Stimulated activated CD4-positive, alpha-beta T cell treated with anti-CD3 and anti-CD28 coated beads, TNF-alpha, amount 100 ng/mL, for 1 hour (primary cell): Measurements from ENCODE around the gene LETM1.
"Not testable (repeated sequence)": the region's sequence is repeated elsewhere in the genome, so short reads cannot be mapped to it uniquely, and the experiment has no call there.

Experiments
- DNase-seq, 3 donors: peaks; one replicate each; pipeline ENCODE4 v3.0.0-alpha.2; 2020; ENCODE audit warnings: low read depth in 3 of 3, low spot score in 1 of 3

The LETM1 gene

DNA sequence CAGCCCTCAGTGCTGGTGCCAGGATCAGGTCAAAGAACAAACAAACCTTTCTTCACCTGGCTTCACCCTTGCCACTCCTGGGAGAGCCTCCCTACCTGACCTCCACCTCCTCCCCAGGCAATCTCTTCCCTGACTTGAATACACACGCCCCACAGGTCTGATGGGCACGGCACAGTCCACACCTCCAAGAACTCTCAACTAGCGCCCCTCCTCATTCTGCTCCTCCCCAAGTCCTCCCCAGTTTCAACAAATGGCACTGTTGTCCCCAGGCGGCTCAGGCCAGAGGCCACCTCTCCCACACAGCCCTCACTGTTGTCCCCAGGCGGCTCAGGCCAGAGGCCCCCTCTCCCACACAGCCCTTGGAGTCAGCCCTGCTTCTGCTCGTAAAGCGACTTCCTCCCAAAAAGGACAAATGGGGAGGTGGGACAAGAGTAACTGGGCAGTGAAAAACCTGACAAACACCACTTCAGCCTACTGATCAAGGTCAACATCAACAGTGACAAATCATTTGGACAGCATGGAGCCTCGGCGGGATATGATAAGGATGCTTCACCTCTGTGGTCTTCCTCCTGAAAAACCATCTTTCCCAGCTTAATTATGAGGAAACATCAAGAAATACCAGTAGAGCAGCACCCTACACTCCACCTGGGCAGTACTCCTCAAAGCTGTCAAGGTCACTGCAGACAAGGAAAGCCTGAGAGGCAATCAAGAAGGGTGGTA lies 2.9 kb downstream of the LETM1 start:
- no peak for DNase-seq

DNA sequence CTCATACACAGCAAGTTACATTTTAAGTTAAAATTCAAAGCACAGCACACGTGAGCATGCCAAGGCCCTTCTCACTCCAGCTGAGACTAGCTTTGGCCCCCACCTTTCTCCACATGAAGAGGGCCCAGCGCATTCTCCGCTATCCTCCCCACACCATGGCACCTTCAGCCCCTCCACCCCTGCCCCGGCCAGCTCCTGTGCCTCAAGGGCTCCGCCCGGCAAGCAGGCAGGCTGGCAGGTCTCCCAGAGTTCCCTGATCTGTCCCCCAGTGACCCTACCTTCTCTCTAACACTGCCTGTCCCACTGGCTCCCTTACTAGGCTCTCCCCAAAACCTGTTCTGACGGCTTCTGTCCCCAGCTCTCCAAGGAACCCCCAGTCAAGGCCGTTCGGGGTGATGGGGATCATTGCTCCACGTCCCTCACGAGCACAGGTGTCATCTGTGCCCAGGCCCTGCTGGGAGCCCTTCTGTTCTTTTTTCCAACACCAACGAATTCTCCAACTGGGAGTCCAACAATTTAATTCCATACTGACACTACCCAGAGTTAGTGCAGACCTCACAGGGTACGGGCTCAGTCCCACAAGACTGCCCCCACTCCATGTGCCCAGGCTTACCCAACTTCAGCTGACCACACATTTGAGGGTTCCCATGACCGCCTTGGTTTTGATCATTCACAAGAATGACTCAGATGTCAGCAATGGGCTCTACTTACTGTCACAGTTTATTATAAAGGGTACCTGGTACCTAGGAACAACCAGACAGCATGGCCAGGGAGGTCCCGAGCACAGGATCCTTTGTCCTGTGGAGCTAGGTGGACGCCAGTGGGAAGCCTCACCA lies 4.2 kb downstream of the LETM1 start:
- DNase-seq: no peak

DNA sequence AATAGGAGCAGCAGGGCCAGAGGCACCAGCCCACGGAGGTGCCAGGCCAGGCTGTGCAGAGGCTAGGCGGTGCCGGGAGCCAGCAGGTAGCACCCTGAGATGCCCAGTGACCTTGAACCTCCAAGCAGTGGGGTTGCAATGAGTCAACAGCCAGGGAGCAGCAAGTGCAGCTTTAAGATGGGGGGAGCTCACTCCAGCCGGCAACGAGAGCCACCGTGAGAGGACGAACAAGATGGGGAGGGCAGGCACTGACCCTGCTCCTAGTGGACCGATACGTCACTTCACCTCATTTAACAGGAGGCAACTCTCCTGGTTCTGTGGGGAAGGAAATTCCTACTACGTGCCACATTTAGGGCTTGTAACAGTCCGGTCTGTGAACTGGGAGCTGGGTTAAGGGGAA lies 4.8 kb downstream of the LETM1 start:
- no peak for DNase-seq

DNA sequence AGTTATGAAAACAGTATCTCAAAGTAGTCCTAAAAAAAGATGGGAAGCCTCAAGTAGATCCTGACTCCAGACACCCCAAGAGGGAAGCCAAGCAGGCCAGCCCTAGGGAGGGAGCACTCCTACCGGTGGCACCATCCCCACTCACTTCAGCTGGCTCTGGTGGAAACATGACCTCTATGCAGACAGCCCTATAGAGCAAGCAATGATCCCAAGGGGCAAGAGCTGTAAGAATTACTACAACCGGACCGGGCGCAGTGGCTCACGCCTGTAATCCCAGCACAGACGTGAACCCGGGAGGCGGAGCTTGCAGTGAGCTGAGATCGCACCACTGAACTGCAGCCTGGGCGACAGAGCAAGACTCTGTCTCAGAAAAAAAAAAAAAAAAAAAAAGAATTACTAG lies 5.7 kb downstream of the LETM1 start:
- no peak for DNase-seq

DNA sequence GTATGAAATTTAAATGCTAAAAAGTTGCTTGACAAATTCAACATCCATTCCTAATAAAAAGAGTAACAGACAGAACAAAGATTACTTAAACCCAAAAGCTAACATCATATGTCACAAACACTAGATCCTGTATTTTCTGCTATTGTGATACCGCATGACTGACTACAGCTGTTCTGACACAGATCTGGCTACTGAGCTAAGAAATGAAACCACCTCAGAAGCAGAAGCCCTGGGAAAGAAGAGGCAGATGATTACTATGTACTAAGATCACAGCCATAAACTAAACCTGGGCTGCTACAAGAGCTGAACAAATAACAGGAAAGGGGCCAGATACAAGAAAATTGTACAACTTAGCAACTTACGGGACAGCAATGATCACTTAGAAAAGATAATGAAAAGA lies 9.4 kb downstream of the LETM1 start:
- no peak for DNase-seq

DNA sequence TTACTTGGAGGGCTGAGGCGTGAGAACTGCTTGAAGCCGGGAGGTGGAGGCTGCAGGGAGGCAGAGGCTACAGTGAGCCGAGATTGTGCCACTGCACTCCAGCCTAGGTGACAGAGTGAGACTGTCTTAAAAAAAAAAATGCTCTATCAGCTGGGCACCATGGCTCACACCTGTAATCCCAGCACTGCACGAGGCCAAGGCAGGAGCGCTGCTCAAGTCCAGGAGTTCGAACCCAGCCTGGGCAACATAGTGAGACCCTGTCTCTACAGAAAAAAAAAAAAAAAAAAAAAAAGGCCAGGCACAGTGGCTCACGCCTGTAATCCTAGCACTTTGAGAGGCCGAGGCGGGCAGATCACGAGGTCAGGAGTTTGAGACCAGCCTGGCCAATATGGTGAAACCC lies 11.3 kb downstream of the LETM1 start:
- not testable (repeated sequence) for DNase-seq

DNA sequence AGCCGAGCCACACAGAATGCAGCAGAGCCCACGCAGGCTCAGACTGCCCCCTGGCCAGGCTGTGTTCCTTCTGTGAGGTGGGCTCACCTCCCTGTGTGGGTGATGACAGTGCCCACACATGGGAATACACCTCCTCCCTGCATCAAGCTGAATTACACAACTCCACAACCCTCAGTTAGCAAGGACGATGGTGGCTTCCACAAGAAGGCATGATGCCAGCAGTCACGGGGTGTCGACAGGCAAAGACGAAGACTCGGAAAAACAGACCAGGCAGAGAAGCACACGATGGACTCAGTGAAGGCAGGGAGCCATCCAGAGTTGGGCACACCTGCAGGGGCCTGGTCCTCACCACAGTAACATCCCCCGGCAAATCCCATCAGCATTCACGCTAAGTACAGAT lies 12.1 kb downstream of the LETM1 start:
- no peak for DNase-seq

DNA sequence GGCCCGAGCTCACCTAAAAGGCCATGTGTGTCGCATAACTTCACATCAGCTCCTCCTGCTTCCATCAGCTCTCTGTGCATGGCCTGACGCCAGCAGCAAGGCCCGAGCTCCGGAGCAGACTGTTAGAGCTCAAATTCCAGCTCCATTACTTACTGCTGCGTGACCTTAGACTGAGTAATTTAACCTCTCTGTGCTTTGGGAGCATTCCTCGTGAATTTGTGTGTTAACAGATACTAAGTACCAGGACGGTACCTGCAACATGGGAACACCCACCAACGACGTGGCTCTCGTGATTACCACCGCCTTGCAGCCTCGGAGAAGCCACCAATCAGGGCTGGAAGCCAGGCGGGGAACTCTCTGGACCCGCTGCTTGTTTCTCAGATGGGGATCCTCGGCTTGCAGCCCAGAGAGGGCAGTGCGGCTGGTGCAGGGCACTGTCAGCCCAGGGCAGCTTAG lies 12.9 kb downstream of the LETM1 start:
- DNase-seq: no peak

DNA sequence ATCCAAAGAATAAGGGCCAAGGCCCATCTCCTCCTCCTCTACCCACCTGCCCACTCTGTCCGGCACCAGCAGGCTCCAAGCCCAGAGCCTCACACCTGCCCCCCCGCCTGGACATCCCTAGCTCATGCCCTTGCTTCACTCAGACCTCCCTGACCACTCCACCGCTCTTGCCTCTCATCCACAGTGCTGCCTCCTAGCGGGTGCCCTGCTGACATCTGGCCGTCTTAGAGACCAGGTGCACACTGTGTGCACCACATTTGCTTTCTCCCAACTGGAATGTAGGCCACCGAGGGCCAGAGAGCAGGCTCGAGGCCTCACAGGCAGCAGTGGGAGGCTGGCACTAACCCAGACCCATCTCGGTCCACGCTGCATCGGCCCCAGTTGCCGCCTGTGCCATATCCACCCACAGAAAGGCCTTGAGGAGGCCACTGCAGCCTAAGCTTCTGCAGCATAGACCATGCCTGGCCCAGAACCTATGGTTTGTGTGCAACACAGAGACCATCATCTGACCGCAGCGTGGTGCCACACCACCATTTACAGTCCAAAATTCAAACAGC lies 13.5 kb downstream of the LETM1 start:
- DNase-seq: no peak

DNA sequence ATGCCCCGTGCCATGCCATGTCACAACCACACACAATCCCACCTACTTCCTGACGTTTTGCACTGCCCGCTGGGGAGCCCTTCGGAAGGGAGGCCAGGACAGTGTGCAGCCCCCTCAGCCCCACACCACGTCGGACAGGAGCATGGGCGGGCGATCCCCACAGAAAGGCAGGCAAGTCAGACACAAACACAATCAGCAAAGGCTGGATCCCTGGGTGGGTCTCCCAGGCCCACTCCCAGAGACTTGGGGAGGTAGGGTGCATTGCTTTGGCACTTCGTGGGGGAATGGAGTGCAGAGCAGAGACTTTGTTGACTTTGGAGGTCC lies 14.1 kb downstream of the LETM1 start:
- no peak for DNase-seq

DNA sequence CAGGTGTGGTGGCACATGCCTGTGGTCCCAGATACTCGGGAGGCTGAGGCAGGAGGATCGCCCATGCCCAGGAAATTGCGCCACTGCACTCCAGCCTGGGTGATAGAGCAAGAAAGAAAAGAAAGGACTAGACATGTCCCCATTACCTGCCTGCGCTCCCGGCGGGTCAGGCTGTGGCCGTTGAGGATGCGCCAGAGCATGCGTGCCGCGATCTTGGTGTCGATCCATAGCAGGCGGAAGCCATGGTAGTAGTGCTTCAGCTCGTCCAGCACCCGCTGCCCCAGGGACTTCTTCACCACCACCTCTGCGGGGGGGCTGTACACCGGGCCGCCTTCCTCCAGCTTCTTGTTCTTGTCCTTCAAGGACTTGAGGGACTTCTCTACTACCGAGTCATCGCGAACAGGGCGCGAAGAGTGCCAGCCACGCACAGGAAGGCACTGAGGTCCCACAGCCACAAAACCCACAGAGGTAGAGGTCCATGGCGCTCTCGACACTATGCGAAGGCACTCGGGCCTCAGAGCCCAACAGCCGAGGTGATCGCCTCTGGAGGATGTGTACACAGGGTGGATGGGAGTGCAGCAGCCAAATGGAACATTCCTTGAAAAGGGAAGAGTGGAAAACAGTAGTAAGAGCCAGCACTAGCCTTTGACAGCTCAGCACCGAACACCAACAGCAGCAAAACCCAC lies 14.6 kb downstream of the LETM1 start:
- no peak for DNase-seq

DNA sequence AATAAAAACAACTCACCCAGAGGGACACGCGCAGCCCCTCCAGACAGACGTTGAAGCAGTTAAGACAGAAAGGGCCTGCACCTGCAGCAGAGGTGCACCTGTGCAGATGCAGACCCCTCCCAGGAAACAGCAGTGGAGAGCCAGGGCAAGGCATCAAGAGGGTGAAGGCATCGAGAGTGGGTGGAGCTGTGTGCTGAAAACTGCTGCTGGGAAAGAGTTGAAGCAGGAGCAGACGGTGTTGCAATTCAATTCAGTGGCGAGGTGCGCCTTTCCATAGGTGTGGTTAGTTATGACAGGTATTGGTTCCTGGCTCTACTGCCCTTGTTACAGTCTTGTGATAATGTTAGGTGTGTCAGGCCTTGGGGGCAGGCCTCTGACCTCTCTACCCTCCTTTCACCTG lies 16.7 kb downstream of the LETM1 start:
- no peak for DNase-seq

DNA sequence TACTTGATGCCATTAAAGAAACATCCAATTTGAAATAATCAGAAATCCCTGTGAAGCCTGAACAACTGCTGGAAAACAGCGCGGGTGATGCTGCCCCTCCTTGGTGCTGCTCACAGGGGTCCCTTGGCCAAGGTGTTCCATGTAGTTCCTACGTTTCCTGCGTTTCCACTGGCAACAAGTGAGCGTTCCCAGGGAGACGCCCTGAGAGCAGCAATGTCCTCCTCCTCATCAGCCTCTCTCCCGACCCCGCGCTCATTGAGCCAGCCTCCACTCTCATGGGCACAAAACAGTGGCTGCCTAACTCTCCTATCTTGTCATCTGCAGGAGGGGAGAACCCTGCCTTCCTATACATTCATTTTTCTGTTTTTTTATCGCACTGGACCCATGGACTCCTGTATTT lies 18.9 kb downstream of the LETM1 start:
- no peak for DNase-seq

DNA sequence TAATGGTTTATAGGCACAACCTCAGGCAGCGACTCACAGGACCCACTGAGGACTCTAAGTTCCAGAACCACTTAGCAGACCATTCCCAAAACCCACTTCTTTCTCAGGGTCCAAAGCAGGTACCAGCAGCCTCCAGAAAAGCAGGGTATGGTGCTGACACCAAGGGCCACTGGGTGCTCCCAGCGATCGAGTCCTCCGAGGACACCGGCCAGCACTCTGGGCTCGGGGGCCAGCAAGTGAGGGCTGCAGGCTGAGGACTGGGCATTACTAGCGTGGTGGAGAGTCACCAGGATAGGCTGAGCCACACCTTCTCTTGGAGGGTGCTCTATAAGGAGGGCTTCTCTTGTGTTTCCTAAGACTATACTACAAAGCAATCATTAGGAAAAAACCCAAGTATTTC lies 19.3 kb downstream of the LETM1 start:
- no peak for DNase-seq

DNA sequence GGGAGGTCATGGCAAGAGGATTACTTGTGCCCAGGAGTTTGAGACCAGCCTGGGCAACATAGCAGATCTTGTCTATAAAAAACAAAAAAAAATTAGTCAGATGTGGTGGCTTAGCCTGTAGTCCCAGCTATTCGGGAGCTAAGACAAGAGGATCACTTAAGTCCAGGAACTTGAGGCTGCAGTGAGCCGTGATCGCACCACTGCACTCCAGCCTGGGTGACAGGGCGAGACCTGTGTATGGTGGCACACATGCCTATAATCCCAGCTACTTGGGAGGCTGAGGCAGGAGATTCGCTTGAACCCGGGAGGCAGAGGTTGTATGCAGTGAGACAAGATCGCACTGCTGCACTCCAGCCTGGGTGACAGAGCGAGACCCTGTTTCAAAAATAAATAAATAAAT lies 20.1 kb downstream of the LETM1 start:
- not testable (repeated sequence) for DNase-seq

DNA sequence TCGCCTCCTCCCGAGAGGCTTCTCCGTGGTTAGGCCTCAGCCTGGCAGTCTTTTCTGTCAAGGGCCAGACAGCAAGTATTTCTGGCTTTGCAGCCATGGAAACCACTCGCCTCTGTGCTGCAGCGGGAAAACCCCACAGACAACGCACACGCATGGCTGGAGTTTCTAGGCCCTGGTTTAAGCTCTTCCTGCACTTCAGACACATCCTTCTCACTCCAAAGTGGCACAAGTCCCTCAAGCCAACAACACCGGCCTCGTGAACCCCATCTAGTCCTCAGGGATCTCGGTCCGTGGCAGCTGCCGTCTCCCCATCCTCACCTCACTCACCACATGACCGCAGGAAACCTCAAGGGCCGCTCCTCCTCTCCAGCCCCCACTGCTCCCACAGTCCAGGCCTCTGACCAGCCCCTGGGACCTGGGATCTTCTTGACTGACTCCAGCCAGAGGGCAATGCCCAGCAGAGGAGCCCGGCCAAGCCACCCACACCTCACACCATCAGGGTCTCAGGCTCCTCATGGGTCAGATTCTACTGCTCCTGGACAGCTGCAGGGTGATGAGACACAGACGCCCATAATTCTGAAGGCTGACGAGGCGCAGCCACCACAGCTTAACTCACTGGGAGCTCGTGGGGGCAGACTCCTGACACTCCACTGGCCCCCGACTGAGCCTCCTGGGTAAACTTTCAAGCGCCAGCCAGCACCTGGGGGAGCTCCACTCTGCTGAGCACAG lies 21.7 kb downstream of the LETM1 start:
- DNase-seq: no peak

DNA sequence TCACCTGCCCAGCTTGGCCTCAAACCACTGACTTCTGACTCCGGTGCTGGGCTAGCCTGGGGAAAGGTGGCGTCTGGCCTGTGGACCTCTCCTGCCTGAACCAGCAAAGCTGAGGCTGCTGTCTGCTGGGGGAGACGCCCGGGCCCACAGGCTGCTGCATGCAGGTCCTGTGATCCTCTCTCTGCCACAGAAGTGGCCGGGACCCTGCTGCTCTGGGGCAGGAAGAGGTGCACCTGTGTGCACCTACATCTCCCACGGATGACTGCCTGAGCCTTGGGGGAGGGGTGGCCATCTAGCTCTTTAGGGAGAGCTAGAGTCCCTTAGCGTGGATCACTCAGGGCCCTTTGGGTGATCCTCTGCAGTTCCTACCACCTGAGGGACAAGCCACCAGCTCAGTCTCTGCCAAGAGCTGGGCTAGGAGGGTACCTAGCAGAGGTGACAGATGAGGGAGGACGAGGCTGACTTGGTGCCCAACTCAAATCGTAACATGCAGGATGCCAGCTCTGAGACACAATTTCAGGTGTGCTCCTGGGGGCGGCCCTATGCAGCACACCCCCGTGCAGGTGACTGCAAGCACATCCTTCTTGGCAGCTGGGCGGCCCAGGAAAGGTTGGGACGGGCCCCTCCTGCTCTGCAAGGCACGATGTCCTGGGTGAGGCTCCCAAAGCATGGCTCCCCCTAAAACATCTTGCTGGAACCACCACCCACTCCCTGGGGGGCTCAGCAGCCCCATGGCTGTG lies 22.5 kb downstream of the LETM1 start:
- DNase-seq: no peak

DNA sequence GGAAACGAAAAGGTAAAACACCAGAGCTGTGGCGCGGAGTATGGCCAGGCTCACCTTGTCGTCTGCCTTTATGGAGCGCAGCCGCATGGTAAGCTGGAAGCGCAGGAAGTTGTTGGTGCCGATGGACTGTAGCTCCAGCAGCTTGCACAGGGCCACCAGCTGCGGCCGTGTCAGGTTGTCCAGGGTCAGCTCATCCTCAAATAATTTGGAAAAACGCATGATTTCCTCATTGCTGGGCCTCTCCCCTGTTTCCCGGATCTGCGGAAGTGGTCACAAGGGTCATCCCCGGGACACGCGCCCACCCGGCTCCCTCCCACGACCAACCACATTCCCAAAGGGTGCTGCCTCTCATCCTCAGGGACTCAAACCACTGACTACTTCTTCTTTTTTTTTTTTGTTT lies 23.3 kb downstream of the LETM1 start:
- DNase-seq: no peak

DNA sequence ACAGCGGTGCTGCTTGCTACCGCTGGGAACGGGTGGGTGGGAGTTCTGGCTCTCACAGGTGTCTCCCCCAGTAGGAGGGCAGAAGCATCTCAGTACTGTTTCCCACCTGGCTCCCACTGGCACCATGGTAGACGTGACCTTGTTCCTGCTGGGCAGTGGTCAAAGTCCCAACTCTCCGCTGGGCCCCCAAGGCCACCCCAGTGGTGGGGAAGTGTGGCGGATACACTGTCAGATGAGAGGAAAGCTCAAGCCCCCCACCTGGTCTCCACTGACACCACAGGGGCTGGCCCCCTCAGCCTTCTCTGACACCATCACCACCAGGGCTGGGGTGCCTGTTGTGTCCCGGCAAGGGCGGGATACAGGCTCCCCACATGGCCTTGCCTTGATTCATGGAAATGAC lies 24.6 kb downstream of the LETM1 start:
- DNase-seq: no peak

DNA sequence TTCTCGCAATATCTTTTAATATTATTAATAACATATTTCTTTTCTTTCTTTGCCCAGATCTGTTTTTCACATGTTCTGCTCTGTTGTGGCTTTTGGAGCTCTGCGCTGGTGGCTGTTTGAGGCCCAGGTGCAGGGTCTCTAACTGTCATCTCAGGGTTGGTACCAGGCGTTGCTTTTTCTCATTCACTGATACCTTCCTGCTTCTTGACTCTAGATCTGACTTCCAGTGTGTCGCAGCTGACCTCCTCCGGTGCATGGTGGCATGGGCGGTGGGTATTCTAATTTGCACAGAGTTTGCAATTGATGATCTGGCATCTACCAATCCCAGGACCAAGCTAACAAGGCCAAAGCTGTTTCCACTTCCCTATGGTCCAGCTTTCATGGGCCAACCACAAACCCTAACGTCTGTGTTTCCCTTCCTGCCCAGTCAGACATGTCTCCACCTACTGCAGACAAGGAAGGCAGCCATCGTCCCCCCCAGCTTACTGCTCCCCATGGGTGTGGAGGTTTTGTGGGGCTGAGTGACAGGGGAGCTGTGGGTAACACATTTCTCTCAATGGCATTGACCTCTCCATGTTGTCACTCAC lies 25.2 kb downstream of the LETM1 start:
- no peak for DNase-seq
